Measurements from ENCODE around the gene SSH2. TPM values are rescaled to one million over a fixed set of nuclear protein-coding genes. Genes with fewer than 3 reads are reported as not detected.

SSH2 gene
- total RNA-seq, 1 donor from 2014 or later: 12.2 TPM

GRCh38 chr17:29698837-29699236 is 231.2 kb downstream of the SSH2 start:
- Histone ChIP-seq H3K4me2 (no peak overlapping the region), H3K4me1 (no peaks in the 10 kb centered on the region), H3F3A (ENCODE audit: low read depth) (no peaks in the 10 kb centered on the region), H4K20me1 (ENCODE audit: low read depth) (no peaks in the 10 kb centered on the region), H3K9ac (no peak overlapping the region), H3K36me3 (no peaks in the 10 kb centered on the region), H2AFZ (replicated peaks) (no peak overlapping the region), H3K27me3 (no peaks in the 10 kb centered on the region), H3K27ac (no peak overlapping the region), H3K4me3 (no peak overlapping the region), H3K79me2 (ENCODE audit: low read depth) (no peaks in the 10 kb centered on the region), H3K9me3 (ENCODE audit: low read depth) (no peaks in the 10 kb centered on the region)
- H3K27ac Mint-ChIP-seq: no peak overlapping the region
- H3K4me3 Mint-ChIP-seq: no peak overlapping the region
- peaks cover 2% of the 10 kb centered on the region for H3K27me3 Mint-ChIP-seq (ENCODE audit: insufficient read depth, low read depth)
- no peaks in the 10 kb centered on the region for H3K9me3 Mint-ChIP-seq
- H3K36me3 Mint-ChIP-seq: peaks cover 8% of the 10 kb centered on the region
- no peak for DNase-seq (ENCODE audit: low spot score)
- peaks cover 3% of the 10 kb centered on the region for H3K4me1 Mint-ChIP-seq
- TF ChIP-seq CTCF (IDR thresholded peaks at IDR 0.05): no peak
- TF ChIP-seq EZH2 (IDR thresholded peaks at IDR 0.05): no peak

- H3K9me3 ChIP-seq (ENCODE audit: low read depth): no peaks in the 10 kb centered on the region
- no peak overlapping the region for H3K27ac Mint-ChIP-seq
- H3K4me3 Mint-ChIP-seq: no peak overlapping the region
- peaks cover 3% of the 10 kb centered on the region for H3K4me1 Mint-ChIP-seq
- H3K4me3 ChIP-seq: no peak overlapping the region
- H2AFZ ChIP-seq (replicated peaks): no peak overlapping the region
- no peaks in the 10 kb centered on the region for H3K27me3 ChIP-seq
- H3K4me2 ChIP-seq: no peak overlapping the region
- no peak for DNase-seq (ENCODE audit: low spot score)
- no peak for TF ChIP-seq EZH2phosphoT487 (IDR thresholded peaks at IDR 0.05)
- no peak for TF ChIP-seq EZH2 (IDR thresholded peaks at IDR 0.05)
- no peak for TF ChIP-seq CTCF (IDR thresholded peaks at IDR 0.05)
- H3K4me1 ChIP-seq: no peaks in the 10 kb centered on the region
- H3K27ac ChIP-seq: no peak overlapping the region
- H4K20me1 ChIP-seq (ENCODE audit: low read depth): no peaks in the 10 kb centered on the region
- no peaks in the 10 kb centered on the region for H3K9me3 Mint-ChIP-seq
- H3K27me3 Mint-ChIP-seq (ENCODE audit: insufficient read depth, low read depth): peaks cover 2% of the 10 kb centered on the region
- H3K9ac ChIP-seq: no peak overlapping the region
- no peaks in the 10 kb centered on the region for H3K36me3 ChIP-seq
- H3F3A ChIP-seq (ENCODE audit: low read depth): no peaks in the 10 kb centered on the region
- no peaks in the 10 kb centered on the region for H3K79me2 ChIP-seq (ENCODE audit: low read depth)
- peaks cover 8% of the 10 kb centered on the region for H3K36me3 Mint-ChIP-seq
Measured at GRCh38 chr17:29698019-29698777, 231.8 kb downstream of the SSH2 start.

GRCh38 chr17:29697371-29697770 is 232.7 kb downstream of the SSH2 start:
- no peak overlapping the region for H3K9ac ChIP-seq
- Mint-ChIP-seq H3K4me3 (no peak overlapping the region), H3K36me3 (peaks cover 3% of the 10 kb centered on the region), H3K4me1 (peaks cover 3% of the 10 kb centered on the region), H3K9me3 (no peaks in the 10 kb centered on the region), H3K27ac (no peak overlapping the region), H3K27me3 (ENCODE audit: insufficient read depth, low read depth) (peaks cover 2% of the 10 kb centered on the region)
- H3K36me3 ChIP-seq: no peaks in the 10 kb centered on the region
- no peaks in the 10 kb centered on the region for H4K20me1 ChIP-seq (ENCODE audit: low read depth)
- H3K4me1 ChIP-seq: no peaks in the 10 kb centered on the region
- no peaks in the 10 kb centered on the region for H3F3A ChIP-seq (ENCODE audit: low read depth)
- H3K4me2 ChIP-seq: no peak overlapping the region
- no peak for DNase-seq (ENCODE audit: low spot score)
- no peaks in the 10 kb centered on the region for H3K79me2 ChIP-seq (ENCODE audit: low read depth)
- H3K27ac ChIP-seq: no peak overlapping the region
- no peak overlapping the region for H2AFZ ChIP-seq (replicated peaks)
- no peak overlapping the region for H3K4me3 ChIP-seq
- H3K9me3 ChIP-seq (ENCODE audit: low read depth): no peaks in the 10 kb centered on the region
- TF ChIP-seq EZH2phosphoT487 (IDR thresholded peaks at IDR 0.05) (no peak), EZH2 (IDR thresholded peaks at IDR 0.05) (no peak), CTCF (IDR thresholded peaks at IDR 0.05) (no peak)
- H3K27me3 ChIP-seq: no peaks in the 10 kb centered on the region

Measured in neural progenitor cell (in vitro differentiated cells).